Metanephros (tissue), 2 donors: Measurements from ENCODE around the gene DNAJB2. TPM values are rescaled to one million over a fixed set of nuclear protein-coding genes. Genes with fewer than 3 reads are reported as not detected.

Experiments
- small RNA-seq: library from RNA; depleted of rRNA; stranded (forward); fragments of <200 nt; gene quantifications from one replicate; pipeline ENCODE3, GENCODE V24; 2014; ENCODE audit warnings: low replicate concordance
- total RNA-seq: library from RNA; depleted of rRNA; stranded (reverse); fragments of >200 nt; gene quantifications from one replicate; pipeline ENCODE4 v1.2.3, GENCODE V29; 2014

The DNAJB2 gene
- 56.4 TPM for total RNA-seq

DNA sequence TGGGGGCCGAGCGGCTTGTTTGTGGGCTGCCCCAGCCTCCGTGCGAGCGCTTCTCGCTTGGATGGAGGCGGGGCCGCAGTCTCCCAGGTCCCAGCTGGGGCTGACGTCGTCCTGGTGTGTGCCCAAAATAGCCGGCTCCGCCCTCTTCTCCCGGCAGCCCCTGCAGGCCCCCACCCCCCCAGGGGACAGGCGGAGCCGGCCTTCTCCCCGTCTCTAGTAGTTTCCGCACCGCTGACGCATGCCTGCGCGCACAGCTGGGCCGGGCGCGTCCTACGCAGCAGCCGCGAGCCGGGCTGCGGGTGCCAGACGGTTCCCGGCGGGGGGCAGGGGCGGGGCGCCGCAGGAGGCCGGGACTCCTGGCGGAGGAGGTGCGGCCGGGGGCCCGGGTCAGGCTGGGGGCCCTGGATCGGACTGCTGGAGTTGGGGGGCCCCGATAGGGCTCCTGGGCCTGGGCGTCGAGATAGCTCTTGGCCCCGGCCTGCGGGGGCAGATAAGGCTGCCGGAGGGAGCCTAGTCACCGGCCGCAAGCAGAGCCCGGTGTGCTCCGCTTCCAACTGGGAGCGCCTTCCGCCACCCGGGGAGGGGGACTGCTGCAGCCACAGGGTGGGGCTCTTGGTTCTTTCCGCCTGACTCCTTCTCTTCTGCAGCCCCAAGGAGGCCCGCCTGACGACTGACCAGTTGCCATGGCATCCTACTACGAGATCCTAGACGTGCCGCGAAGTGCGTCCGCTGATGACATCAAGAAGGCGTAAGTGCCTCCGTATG lies at the start of gene DNAJB2:
DNAJB2 (plus strand) TSS at position 216 of the 765 bp plus-strand sequence; CDS start at position 684, 468 bp downstream.

DNA sequence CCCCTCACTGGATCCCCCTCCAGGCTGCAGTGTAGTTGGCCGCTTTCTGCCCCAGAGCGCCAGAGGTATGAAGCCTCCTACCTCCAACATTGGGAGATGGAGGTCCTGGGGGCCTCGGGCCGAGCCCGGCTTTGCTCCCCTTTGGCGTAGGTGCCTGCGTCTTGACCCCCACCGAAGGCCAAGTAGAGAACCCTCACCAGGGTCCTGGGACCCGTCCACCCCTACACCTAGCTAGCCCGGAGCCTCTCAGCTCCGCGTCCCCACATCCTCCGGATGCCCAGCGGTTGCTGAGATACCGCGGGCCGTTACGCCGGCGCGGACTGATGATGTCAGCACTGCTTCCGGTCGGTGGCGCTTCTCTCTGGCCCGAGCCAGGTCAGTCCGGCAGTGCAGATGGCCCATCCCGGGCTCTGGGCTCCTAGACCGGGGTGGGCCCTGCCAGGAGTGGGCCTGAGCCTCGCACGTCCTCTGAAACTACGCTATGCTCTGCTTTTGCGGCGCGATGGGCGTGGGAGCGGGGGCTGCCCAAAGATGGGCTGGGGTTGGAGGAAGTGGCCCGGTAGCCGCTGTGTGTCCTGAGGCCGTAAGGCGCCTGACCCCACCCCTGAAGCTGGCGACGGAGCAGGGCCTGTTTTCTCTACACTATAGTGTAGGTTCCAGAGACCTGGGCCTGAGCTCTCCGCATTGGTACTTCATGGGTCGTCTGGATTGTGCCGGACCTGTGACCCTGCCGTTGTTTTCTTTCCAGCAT lies 33.8 kb upstream of the DNAJB2 start, which contains the start of the genes GLB1L and STK16:
GLB1L (minus strand) TSS at position 297 of the 751 bp plus-strand sequence. CDS start 1,871 bp downstream, outside the sequence.
STK16 (plus strand) TSS at position 332 of the 751 bp plus-strand sequence. CDS start 521 bp downstream, outside the sequence.

DNA sequence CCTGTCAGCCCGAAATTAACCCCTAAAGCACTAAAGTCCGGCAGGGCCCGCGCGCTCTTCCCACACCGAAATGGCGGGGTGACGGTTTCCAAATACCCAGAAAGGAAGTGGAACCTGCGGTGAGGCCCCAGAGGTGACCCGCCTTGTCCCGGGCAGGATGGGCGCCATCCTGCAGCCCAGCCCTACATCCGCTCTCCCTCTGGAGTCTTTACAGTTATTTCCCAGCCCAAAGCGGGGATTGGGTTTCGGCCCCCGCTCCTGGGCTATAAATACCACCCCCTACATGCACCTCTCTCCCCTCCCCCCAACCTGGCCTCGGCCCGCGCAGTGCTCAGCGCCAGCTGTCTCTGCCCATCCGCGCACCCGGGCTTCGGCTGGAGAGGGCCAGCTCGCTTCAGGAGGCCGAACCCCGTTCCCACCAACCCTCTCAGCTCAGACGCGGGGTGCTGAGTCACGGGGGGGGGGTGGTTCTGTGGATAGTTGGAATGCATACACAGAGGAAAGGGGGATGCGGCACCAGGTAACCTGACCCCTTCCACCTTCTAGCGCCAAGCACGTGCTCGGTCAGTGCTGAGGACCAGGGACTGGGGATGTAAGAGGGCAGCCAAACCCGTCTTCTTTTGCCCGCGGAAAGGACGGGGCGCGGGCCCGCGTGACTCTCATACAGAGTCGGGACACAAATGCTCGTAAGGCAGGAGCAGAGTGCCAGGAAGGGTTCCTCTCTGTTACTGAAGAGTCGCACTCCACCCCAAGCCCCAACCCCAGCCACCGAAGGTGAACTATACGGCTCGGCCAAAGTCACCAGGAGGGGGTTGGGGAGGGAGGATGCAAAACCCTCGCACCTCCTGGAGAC lies 26.0 kb upstream of the DNAJB2 start, which contains the start of gene TUBA4B:
TUBA4B (plus strand) TSS at position 344 of the 853 bp plus-strand sequence; CDS start at position 509, 165 bp downstream.

DNA sequence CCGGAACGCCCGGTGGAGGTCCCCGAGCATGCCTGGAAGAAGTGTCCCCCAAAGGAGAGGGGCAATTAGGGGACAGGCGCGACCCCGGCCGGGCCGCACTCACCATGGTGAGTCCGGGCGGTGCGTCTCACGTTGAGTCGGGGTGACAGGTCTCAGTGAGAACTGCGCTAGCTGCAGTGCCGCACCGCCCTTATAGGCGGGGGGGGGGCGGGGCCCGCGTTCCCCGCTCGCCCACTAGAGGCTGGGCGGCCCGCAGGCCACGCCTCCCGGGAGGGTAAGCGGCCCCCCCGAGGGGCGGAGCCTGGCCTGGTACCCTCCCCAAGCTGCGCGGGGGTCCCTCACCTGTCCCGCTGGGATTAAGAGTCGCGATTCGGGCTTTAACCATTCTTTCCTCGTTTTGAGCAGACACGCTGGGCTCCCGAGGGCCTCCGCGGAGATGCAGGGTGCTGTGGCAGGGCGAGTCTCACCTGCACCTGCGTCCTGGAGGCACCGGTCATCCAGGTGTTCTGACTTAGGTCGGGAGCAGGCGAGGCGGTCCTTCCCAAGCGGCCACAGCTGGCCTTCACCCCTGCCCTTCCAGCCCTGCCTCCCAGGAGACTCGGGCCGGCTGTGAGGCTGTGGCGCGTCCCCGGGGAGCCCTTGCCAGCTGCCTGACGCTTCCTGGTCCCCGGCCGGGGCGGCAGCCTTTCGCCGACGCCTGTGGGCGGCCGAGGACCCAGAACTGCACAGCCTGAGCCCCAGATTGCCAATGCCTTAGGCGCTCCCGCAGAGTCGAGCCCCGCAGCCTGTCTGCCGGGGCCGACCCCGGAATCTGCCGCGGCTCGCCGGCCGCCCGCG lies 25.2 kb upstream of the DNAJB2 start, which contains the start of gene TUBA4A:
TUBA4A (minus strand) TSS at position 166 of the 837 bp plus-strand sequence; CDS start at position 106, 60 bp downstream.

DNA sequence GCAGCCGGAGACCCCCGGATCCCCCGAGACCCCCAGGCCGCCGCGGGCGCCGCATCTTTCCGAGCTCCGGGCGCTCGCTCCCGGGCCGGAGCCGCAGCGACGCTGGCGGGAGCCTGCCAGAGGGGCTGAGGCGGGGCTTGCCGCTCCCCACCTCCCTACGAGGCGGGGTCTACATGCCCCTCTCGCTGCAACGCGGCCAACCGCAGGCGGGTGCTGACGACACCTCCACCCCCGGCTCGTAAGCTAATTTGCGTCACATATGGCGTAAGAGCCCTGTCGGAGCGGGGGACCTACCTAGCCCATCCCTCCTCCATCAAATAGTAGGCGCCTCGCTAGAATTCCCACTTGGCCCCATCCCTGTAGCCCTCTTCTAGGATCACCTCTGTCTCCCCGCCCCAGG lies 30.1 kb downstream of the DNAJB2 start, which contains the start of gene PTPRN:
PTPRN (minus strand) TSS at position 124 of the 400 bp plus-strand sequence; CDS start at position 55, 69 bp downstream.

DNA sequence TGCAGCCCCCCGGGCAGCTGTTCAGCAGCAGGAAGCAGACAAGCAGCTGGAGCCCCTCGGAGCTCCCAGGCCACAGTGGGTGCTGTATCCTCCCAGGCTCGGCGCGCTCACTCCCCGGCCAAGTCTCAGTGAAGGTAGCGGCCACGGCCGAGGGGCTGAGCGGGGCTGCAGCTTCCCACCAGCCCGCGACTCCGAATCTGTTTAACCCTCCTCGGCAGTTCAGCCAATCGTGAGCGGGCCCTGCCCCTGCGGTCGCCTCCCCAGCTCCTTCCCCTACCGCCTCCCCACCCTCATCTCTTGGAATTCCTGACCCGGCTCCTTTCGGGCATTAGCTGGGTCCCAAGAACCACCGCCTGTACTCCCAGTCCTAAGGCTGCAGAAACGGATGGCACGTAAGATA lies 53.4 kb downstream of the DNAJB2 start, which contains the start of gene RESP18:
RESP18 (minus strand) TSS at position 203 of the 400 bp plus-strand sequence.

Small RNA genes within 50 kb of the gene (small RNA-seq; reads per million reads assigned to genes)
- gene MIR153-1, result not detected

Other genes starting within 250 kb of the DNAJB2 start
- gene CFAP65, start 237.8 kb upstream of the DNAJB2 start, total RNA-seq, result 0.23 TPM
- gene IHH, start 218.4 kb upstream of the DNAJB2 start, total RNA-seq, result 1.5 TPM
- 15.2 TPM for gene NHEJ1, start 118.6 kb upstream of the DNAJB2 start, total RNA-seq
- gene SLC23A3, start 109.3 kb upstream of the DNAJB2 start, total RNA-seq, result 6.9 TPM
- gene CNPPD1, start 102.4 kb upstream of the DNAJB2 start, total RNA-seq, result 39.4 TPM
- gene RETREG2, start 101.1 kb upstream of the DNAJB2 start, total RNA-seq, result 64.3 TPM
- gene ZFAND2B, start 72.6 kb upstream of the DNAJB2 start, total RNA-seq, result 27.9 TPM
- gene ABCB6, start 60.4 kb upstream of the DNAJB2 start, total RNA-seq, result 28.1 TPM
- gene ATG9A, start 49.7 kb upstream of the DNAJB2 start, total RNA-seq, result 53.7 TPM
- gene ANKZF1, start 49.6 kb upstream of the DNAJB2 start, total RNA-seq, result 51.6 TPM
- gene GLB1L, start 33.9 kb upstream of the DNAJB2 start, total RNA-seq, result 15.2 TPM
- 24.2 TPM for gene STK16, start 33.9 kb upstream of the DNAJB2 start, total RNA-seq
- gene TUBA4B, start 26.1 kb upstream of the DNAJB2 start, total RNA-seq, result not detected
- 16.5 TPM for gene TUBA4A, start 25.4 kb upstream of the DNAJB2 start, total RNA-seq
- 0.88 TPM for gene PTPRN, start 30.0 kb downstream of the DNAJB2 start, total RNA-seq
- gene RESP18, start 53.4 kb downstream of the DNAJB2 start, total RNA-seq, result not detected
- gene DNPEP, start 108.5 kb downstream of the DNAJB2 start, total RNA-seq, result 64.8 TPM
- 582 TPM for gene DES, start 139.0 kb downstream of the DNAJB2 start, total RNA-seq
- gene SPEG, start 155.5 kb downstream of the DNAJB2 start, total RNA-seq, result 39.6 TPM
- gene GMPPA, start 219.5 kb downstream of the DNAJB2 start, total RNA-seq, result 31.6 TPM
- 0.18 TPM for gene ASIC4, start 235.1 kb downstream of the DNAJB2 start, total RNA-seq